Measurements from ENCODE around the gene CHCHD4.

CHCHD4 gene

DNA sequence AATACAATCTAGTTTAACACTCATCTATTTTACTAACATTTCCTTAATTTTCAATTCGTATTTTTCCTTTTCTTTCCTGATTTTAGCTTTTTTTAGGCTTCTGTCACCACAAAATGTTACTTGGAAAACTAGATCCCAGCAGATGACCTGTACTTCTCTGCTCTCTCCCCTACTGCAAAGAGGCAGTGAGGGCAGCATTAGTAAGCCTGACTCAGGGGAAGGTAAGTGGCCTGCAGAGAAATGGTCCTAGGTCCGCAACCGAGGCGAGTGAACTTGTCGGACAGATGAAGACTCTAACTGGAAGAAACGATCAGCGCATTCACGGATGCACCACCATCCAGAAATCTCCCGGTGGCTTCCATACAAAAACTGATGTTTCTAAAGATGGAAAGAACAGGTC is 20.6 kb upstream of the CHCHD4 start:
- TF ChIP-seq SPI1 (IDR thresholded peaks at IDR 0.05; ENCODE audit: borderline replicate concordance, low read depth) (no peak), GABPA (IDR thresholded peaks at IDR 0.05; ENCODE audit: low read depth) (no peak), POLR2AphosphoS5 (IDR thresholded peaks at IDR 0.05; ENCODE audit: low read depth) (no peak)
- TF ChIP-seq, protein P1, sequence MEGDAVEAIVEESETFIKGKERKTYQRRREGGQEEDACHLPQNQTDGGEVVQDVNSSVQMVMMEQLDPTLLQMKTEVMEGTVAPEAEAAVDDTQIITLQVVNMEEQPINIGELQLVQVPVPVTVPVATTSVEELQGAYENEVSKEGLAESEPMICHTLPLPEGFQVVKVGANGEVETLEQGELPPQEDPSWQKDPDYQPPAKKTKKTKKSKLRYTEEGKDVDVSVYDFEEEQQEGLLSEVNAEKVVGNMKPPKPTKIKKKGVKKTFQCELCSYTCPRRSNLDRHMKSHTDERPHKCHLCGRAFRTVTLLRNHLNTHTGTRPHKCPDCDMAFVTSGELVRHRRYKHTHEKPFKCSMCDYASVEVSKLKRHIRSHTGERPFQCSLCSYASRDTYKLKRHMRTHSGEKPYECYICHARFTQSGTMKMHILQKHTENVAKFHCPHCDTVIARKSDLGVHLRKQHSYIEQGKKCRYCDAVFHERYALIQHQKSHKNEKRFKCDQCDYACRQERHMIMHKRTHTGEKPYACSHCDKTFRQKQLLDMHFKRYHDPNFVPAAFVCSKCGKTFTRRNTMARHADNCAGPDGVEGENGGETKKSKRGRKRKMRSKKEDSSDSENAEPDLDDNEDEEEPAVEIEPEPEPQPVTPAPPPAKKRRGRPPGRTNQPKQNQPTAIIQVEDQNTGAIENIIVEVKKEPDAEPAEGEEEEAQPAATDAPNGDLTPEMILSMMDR (IDR thresholded peaks at IDR 0.05; ENCODE audit: insufficient read depth, low read length), result no peak
- TF ChIP-seq, protein P2, sequence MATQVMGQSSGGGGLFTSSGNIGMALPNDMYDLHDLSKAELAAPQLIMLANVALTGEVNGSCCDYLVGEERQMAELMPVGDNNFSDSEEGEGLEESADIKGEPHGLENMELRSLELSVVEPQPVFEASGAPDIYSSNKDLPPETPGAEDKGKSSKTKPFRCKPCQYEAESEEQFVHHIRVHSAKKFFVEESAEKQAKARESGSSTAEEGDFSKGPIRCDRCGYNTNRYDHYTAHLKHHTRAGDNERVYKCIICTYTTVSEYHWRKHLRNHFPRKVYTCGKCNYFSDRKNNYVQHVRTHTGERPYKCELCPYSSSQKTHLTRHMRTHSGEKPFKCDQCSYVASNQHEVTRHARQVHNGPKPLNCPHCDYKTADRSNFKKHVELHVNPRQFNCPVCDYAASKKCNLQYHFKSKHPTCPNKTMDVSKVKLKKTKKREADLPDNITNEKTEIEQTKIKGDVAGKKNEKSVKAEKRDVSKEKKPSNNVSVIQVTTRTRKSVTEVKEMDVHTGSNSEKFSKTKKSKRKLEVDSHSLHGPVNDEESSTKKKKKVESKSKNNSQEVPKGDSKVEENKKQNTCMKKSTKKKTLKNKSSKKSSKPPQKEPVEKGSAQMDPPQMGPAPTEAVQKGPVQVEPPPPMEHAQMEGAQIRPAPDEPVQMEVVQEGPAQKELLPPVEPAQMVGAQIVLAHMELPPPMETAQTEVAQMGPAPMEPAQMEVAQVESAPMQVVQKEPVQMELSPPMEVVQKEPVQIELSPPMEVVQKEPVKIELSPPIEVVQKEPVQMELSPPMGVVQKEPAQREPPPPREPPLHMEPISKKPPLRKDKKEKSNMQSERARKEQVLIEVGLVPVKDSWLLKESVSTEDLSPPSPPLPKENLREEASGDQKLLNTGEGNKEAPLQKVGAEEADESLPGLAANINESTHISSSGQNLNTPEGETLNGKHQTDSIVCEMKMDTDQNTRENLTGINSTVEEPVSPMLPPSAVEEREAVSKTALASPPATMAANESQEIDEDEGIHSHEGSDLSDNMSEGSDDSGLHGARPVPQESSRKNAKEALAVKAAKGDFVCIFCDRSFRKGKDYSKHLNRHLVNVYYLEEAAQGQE (IDR thresholded peaks at IDR 0.05; ENCODE audit: insufficient replicate concordance, low read depth), result no peak
- no peak overlapping the region for H3K4me3 ChIP-seq (replicated peaks; ENCODE audit: insufficient read depth, low read length)
- peak overlapping the region; percentile 94 for H3K27ac ChIP-seq (replicated peaks)
- H3K27me3 ChIP-seq (ENCODE audit: insufficient read depth, poor library complexity, severe bottlenecking), result no peaks in the 10 kb centered on the region
- no peak for DNase-seq (ENCODE audit: low read depth in 1 of 2, low spot score in 1 of 2)

DNA sequence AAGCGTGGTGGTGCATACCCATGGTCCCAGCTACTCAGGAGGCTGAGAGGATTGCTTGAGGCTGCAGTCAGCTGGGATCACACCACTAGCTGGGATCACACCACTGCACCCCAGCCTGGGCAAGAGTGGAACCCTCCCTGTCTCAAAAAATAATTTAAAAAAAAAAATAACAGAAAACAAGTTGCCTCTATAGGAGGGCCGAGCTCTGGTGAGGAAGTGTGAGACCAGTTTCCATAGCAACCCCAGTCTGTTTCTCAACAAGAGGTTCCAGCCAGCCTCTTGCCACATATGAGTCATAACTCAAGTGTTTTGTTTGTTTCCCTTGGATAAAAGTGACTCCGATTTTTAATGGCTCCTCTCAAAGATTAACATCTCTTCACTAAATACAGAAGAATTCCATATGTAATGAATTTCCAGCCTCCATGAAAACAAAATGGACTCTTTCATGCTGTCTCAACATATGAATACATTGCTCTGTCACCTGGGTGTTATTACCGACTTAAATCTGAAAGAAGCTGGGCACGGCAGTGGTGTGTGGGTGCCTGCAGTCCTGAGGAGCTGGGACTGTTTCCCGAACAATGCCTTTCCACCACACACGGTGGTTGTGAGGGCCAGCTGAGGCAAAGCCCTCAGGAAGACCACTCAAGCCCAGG is 19.9 kb upstream of the CHCHD4 start:
- TF ChIP-seq GABPA (IDR thresholded peaks at IDR 0.05; ENCODE audit: low read depth), result no peak
- TF ChIP-seq, protein P1 (IDR thresholded peaks at IDR 0.05; ENCODE audit: insufficient read depth, low read length), result no peak
- TF ChIP-seq, protein P2 (IDR thresholded peaks at IDR 0.05; ENCODE audit: insufficient replicate concordance, low read depth), result no peak
- TF ChIP-seq POLR2AphosphoS5 (IDR thresholded peaks at IDR 0.05; ENCODE audit: low read depth), result 0 out of 2 replicates have a peak, but pooled peaks have one; percentile 16
- TF ChIP-seq SPI1 (IDR thresholded peaks at IDR 0.05; ENCODE audit: borderline replicate concordance, low read depth), result peak; percentile 93
- peak overlapping the region; percentile 94 for H3K27ac ChIP-seq (replicated peaks)
- no peaks in the 10 kb centered on the region for H3K27me3 ChIP-seq (ENCODE audit: insufficient read depth, poor library complexity, severe bottlenecking)
- H3K4me3 ChIP-seq (replicated peaks; ENCODE audit: insufficient read depth, low read length), result no peak overlapping the region
- DNase-seq (ENCODE audit: low read depth in 1 of 2, low spot score in 1 of 2), result peak; percentile 94 to 95

DNA sequence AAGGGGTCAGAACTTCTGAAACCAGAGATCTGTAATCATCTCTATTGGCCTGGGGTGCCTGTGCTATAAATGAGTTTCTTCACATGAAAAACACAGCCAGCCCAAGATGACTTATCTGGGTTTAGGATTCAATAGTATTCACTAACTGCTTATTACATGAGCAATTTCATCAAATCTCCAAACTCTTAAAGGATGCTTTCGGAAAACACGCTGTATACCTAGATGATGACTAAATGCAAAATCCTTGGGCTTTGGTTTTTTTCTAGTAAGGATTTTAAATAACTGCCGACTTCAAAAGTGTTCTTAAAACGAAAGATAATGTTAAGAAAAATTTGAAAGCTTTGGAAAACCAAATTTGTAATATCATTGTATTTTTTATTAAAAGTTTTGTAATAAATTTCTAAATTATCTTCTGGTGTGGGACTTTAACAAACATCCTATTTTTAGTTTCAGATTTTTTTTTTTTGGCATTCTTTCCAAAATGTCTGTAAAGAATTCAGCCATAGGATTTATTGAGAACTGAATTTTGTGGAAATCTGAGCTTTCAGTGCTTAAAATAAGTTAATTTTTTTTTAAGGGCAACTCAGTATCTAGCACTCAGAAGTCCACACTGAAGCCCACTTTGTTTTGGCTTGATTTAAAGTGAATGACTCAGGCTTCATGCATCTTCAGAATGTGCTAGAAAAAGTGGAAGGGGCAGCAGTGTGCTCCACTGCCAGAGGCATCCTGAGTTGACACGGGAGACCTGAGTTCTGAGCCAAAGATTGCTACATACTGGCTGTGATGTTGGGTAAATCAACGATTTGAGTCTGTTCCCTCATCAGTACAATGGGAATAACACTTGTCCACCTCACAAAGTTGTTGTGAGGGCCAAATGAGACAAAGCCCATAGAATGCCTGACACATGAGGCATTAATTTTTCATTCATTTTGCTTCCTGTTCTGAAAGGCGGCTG is 18.9 kb upstream of the CHCHD4 start:
- DNase-seq (ENCODE audit: low read depth in 1 of 2, low spot score in 1 of 2), result peak; percentile 47 to 51
- Histone ChIP-seq H3K27me3 (ENCODE audit: insufficient read depth, poor library complexity, severe bottlenecking) (no peaks in the 10 kb centered on the region), H3K27ac (replicated peaks) (peak overlapping the region; percentile 94), H3K4me3 (replicated peaks; ENCODE audit: insufficient read depth, low read length) (no peak overlapping the region)
- TF ChIP-seq, protein P1 (IDR thresholded peaks at IDR 0.05; ENCODE audit: insufficient read depth, low read length), result no peak
- TF ChIP-seq POLR2AphosphoS5 (IDR thresholded peaks at IDR 0.05; ENCODE audit: low read depth), result no peak
- TF ChIP-seq, protein P2 (IDR thresholded peaks at IDR 0.05; ENCODE audit: insufficient replicate concordance, low read depth), result no peak
- no peak for TF ChIP-seq SPI1 (IDR thresholded peaks at IDR 0.05; ENCODE audit: borderline replicate concordance, low read depth)
- TF ChIP-seq GABPA (IDR thresholded peaks at IDR 0.05; ENCODE audit: low read depth), result no peak
